GM21526 (cell line): ENCODE measurements around the gene STYXL1.
"Not testable (repeated sequence)": the region's sequence is repeated elsewhere in the genome, so short reads cannot be mapped to it uniquely, and the experiment has no call there.

Experiments
- ATAC-seq: cut with Tn5 transposase; IDR thresholded peaks from one replicate; pipeline ENCODE4 v1.9.1; 2021; ENCODE audit warnings: moderate library complexity; ENCODE audit not compliant: unreplicated experiment, low FRiP score

Gene STYXL1

GRCh38 chr7:76040126-76040525, 7.7 kb downstream of the STYXL1 start:
- no peak for ATAC-seq

GRCh38 chr7:76037310-76037709, 10.5 kb downstream of the STYXL1 start:
- no peak for ATAC-seq

- no peak for ATAC-seq
Observed at GRCh38 chr7:76031964-76032363, 15.8 kb downstream of the STYXL1 start.

- ATAC-seq = not testable (repeated sequence)
Observed at GRCh38 chr7:76029682-76030081, 18.1 kb downstream of the STYXL1 start.

GRCh38 chr7:76023002-76023401, 24.8 kb downstream of the STYXL1 start:
- ATAC-seq = no peak

GRCh38 chr7:76022026-76022780, 25.6 kb downstream of the STYXL1 start:
- ATAC-seq = no peak

- no peak for ATAC-seq
Observed at GRCh38 chr7:76020031-76020714, 27.6 kb downstream of the STYXL1 start.

GRCh38 chr7:76018520-76018919, 29.3 kb downstream of the STYXL1 start:
- not testable (repeated sequence) for ATAC-seq

- ATAC-seq = no peak
Observed at GRCh38 chr7:76016191-76016947, 31.4 kb downstream of the STYXL1 start.

- ATAC-seq = no peak
Observed at GRCh38 chr7:76011442-76011861, 36.3 kb downstream of the STYXL1 start.

GRCh38 chr7:76009672-76010600, 37.9 kb downstream of the STYXL1 start:
- ATAC-seq = no peak

- ATAC-seq = no peak
Observed at GRCh38 chr7:76008156-76008687, 39.6 kb downstream of the STYXL1 start.

- ATAC-seq = not testable (repeated sequence)
Observed at GRCh38 chr7:76005004-76005403, 42.8 kb downstream of the STYXL1 start.

- no peak for ATAC-seq
Observed at GRCh38 chr7:76003351-76003750, 44.4 kb downstream of the STYXL1 start.

GRCh38 chr7:76002822-76003221, 45.0 kb downstream of the STYXL1 start:
- no peak for ATAC-seq

GRCh38 chr7:76002139-76002538, 45.7 kb downstream of the STYXL1 start:
- no peak for ATAC-seq

- ATAC-seq = no peak
Observed at GRCh38 chr7:76000566-76000965, 47.2 kb downstream of the STYXL1 start.

GRCh38 chr7:75998038-75998437, 49.8 kb downstream of the STYXL1 start:
- no peak for ATAC-seq

- ATAC-seq = no peak
Observed at GRCh38 chr7:75996476-75996875, 51.3 kb downstream of the STYXL1 start.

GRCh38 chr7:75995996-75996395, 51.8 kb downstream of the STYXL1 start:
- ATAC-seq = no peak
